Mononuclear cell (primary cell): ENCODE measurements around the gene TJP3. TPM values are rescaled to one million over a fixed set of nuclear protein-coding genes. Genes with fewer than 3 reads are reported as not detected.

Experiments used
- H3K27me3 ChIP-seq: 2 replicates; pipeline ENCODE4 v1.6.0; 2011; ENCODE audit warnings: low read length, control low read depth; ENCODE audit not compliant: insufficient read depth
- H3K4me1 ChIP-seq: 2 replicates; pipeline ENCODE4 v1.5.1; 2011; ENCODE audit warnings: mild to moderate bottlenecking, low read length, control low read depth; ENCODE audit not compliant: insufficient read depth
- H3K4me3 ChIP-seq: 2 replicates; pipeline ENCODE4 v1.5.1; 2011; ENCODE audit warnings: mild to moderate bottlenecking, low read length, moderate library complexity
- H3K9me3 ChIP-seq: 2 replicates; pipeline ENCODE4 v1.5.1; 2011; ENCODE audit warnings: low read depth, mild to moderate bottlenecking, control low read depth, low read length
- total RNA-seq: library from RNA; depleted of rRNA; stranded (reverse); fragments of >200 nt; gene quantifications from one replicate; pipeline ENCODE4 v1.2.3, GENCODE V29; 2012

The TJP3 gene
- total RNA-seq, 1 donor: 5.7 TPM

DNA sequence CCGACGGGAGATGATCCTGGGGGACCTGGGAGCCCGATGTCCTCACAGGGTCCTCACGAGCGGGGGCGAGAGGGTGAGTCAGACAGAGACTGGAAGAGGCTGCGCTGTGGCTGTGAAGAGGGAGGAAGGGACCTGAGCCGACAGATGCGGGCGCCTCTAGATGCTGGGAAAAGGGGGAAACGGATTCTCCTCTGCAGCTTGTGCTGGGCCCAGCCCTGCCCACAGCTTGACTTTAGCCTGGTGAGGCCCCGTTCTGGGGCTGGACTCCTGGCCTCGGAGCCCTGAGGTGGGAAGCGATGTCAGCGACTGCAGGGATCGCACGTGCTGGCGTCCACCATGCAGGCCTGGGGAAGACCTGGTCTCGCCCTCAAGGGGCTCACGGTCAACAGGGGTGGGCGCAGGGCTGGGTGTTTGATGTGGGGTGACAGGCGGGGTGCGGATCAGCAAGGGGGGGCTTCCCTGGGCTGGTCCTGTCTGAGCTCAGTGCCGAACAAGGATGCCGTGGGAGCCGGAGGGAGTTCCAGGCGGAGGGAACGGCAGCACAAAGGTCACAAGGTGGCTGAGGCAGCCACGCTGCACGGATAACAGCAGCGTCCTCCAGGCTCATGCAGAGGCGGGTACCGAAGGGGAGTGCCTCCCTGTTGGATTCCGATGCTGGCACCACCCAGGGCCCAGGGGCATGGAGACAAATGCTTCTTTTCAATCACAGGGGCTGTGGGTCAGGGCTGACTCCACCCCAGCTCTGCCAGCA is 39.7 kb upstream of the TJP3 start:
- H3K4me3 ChIP-seq: no peak overlapping the region
- H3K9me3 ChIP-seq: no peaks in the 10 kb centered on the region
- H3K4me1 ChIP-seq: peaks cover 30% of the 10 kb centered on the region
- H3K27me3 ChIP-seq: no peaks in the 10 kb centered on the region

DNA sequence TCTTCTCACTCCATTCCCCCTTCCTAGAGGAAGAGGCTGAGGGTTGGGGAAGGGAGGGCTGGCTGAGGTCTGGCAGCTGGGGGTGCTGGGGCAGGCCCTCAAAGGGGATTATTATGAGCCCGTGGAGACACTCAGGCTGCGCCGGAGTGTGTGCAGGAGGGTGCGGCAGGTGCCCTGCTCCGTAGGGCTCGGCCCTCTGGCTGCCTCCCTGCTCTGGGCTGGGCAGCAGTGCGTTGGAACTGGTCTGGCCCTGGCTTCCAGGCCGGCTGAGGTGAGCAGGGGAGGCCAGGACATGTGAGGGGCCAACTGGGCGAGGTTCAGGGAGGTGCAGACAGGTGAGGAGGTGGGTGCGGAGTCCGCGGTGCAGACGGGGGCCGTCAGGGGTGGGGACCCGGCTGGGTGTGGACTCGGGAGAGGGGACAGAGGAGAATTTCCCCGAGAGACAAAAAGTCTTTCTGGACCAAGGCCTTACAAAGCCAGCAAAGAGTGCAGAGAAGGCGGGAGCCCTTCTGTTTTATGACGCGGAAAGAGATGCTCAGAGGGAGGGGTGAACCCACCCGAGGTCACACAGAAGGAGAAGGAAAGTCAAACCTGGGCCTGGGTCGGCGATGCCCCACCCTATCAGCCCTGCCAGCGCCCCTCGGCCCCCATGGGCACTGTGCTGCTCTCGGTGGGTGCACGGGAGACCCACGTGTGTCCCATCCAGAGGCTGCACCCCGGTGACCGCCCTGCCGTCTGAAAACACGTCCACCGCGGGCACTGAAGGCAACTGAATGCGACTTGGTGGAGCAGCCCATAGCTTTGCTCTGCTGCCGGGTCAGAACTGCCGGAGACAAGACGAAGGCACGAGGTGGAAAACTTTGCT is 38.9 kb upstream of the TJP3 start:
- Histone ChIP-seq H3K27me3 (no peaks in the 10 kb centered on the region), H3K4me3 (no peak overlapping the region), H3K4me1 (peaks cover 30% of the 10 kb centered on the region), H3K9me3 (no peaks in the 10 kb centered on the region)

DNA sequence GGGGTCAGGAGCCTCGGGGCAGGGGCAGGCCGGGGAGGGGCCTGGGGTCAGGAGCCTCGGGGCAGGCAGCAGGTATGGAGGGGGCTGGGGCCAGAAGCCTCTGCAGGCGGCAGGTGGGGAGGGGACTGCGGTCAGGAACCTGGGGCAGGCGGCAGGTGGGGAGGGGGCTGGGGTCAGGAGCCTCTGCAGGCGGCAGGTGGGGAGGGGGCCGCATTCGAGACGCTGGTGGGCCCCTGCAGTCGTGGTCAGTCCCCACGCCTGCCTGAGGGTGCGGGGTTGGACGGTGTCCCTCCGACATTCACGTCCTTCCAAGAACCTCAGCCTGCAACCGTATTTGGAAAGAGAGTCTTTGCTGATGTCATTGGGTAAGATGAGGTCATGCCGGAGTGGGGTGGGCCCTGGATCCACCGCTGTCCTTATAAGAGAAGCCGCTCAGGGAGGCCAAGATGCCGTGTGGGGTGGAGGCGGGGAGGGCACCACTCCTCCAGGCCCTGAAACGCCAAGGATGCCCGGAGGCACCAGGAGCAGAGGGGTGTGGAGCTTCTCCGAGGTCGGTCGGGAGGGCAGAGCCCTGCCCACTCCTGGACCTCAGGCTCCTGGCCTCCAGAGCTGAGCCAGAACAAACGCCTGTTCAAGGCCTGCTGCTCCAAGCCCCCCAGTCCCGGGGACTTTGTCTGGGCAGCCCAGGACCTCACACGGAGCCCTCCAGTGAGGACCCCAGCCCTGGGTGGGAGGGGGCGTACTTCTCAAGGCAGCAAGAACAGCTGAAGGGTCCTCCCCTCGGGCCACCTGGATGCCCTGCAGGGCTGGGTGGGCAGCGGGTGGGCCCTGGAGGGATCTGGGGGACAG is 38.0 kb upstream of the TJP3 start:
- peaks cover 30% of the 10 kb centered on the region for H3K4me1 ChIP-seq
- no peaks in the 10 kb centered on the region for H3K9me3 ChIP-seq
- no peaks in the 10 kb centered on the region for H3K27me3 ChIP-seq
- no peak overlapping the region for H3K4me3 ChIP-seq

DNA sequence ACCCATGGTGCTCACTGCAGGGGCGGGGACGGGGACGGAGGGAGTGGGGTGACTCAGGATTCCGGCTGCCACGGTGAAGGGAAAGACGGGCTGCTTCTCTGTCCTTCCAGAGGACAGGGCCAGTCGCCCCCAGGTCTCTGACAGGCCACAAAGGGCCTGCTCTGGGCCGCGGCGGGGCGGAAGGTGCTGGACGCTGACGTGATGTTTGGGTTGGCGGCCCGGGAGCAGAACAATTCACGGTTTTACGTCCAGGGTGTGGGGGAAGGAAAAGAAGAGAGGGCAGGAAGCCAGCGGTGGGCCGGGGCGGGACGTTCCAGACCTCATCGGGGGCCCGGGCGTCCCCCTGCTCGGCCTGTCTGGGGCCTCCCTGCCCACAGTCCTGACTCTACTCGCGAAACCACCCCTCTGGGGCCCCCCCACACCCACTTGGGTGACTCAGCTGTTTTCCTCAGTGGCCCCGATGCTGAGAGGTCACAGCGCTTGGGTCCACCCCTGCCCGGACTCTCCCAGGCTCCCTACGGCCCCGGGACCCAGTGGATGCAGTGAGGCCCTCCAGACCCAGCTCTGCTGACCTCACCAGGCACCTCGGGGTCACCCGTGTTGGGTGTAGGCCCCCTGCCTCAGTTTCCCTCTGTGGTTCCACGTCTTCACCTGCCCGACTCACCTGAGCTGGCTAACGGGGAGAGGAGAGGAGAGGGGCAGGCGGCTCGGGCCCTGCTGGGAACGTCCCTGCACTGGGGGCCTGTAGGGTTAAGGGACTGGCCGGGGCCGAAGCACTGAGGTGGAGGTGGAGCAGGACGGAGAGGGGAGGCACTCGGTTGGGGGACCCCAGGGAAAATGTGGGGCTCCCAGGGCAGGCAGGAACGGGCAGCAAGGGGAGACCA is 37.1 kb upstream of the TJP3 start:
- Histone ChIP-seq H3K9me3 (no peaks in the 10 kb centered on the region), H3K4me1 (peaks cover 24% of the 10 kb centered on the region), H3K4me3 (no peak overlapping the region)

GRCh38 chr19:3671680-3672574 is 36.3 kb upstream of the TJP3 start:
- Histone ChIP-seq H3K9me3 (no peaks in the 10 kb centered on the region), H3K4me3 (no peak overlapping the region), H3K27me3 (no peaks in the 10 kb centered on the region), H3K4me1 (peaks cover 24% of the 10 kb centered on the region)

More for the DNA sequence above, 37.1 kb upstream of the TJP3 start:
- no peaks in the 10 kb centered on the region for H3K27me3 ChIP-seq

- H3K4me1 ChIP-seq: peaks cover 24% of the 10 kb centered on the region
- H3K9me3 ChIP-seq: no peaks in the 10 kb centered on the region
- no peak overlapping the region for H3K4me3 ChIP-seq
- no peaks in the 10 kb centered on the region for H3K27me3 ChIP-seq
Measured at GRCh38 chr19:3672575-3672948, 35.6 kb upstream of the TJP3 start.

- Histone ChIP-seq H3K9me3 (no peaks in the 10 kb centered on the region), H3K4me1 (peaks cover 24% of the 10 kb centered on the region), H3K4me3 (no peak overlapping the region), H3K27me3 (no peaks in the 10 kb centered on the region)
Measured at GRCh38 chr19:3672993-3673392, 35.2 kb upstream of the TJP3 start.

- Histone ChIP-seq H3K9me3 (no peaks in the 10 kb centered on the region), H3K4me1 (peaks cover 24% of the 10 kb centered on the region), H3K27me3 (no peaks in the 10 kb centered on the region), H3K4me3 (no peak overlapping the region)
Measured at GRCh38 chr19:3673506-3674439, 34.4 kb upstream of the TJP3 start.

GRCh38 chr19:3674784-3675543 is 33.2 kb upstream of the TJP3 start:
- no peaks in the 10 kb centered on the region for H3K9me3 ChIP-seq
- no peaks in the 10 kb centered on the region for H3K27me3 ChIP-seq

GRCh38 chr19:3678188-3678587 is 30.0 kb upstream of the TJP3 start:
- H3K27me3 ChIP-seq: no peaks in the 10 kb centered on the region
- H3K9me3 ChIP-seq: no peaks in the 10 kb centered on the region
- H3K4me1 ChIP-seq: no peaks in the 10 kb centered on the region
- H3K4me3 ChIP-seq: no peak overlapping the region

More at GRCh38 chr19:3674784-3675543, 33.2 kb upstream of the TJP3 start:
- H3K4me1 ChIP-seq: peaks cover 24% of the 10 kb centered on the region
- H3K4me3 ChIP-seq: no peak overlapping the region

DNA sequence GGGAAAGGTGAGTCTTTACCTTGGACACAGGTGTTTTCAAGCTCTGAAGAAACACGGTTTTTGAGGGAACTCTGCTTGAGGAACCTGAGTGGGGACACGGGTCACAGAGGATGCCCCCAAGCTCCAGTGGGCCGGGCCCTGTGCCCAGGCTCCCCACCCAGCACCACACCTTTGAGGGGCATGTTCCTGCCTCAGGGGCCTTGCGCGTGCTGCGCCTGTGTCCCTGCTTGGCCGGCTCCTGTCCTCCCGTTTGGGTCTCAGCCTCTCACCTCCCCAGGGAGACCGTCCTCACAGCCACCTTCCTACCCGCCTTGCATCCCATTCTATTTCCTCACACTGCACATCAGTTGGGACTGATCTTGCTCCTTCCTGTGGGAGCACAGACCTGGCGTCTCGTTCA is 29.0 kb upstream of the TJP3 start:
- Histone ChIP-seq H3K4me3 (no peak overlapping the region), H3K4me1 (no peaks in the 10 kb centered on the region), H3K9me3 (no peaks in the 10 kb centered on the region), H3K27me3 (no peaks in the 10 kb centered on the region)

GRCh38 chr19:3679581-3679980 is 28.6 kb upstream of the TJP3 start:
- no peak overlapping the region for H3K4me3 ChIP-seq
- no peaks in the 10 kb centered on the region for H3K27me3 ChIP-seq
- no peaks in the 10 kb centered on the region for H3K4me1 ChIP-seq
- no peaks in the 10 kb centered on the region for H3K9me3 ChIP-seq
